Fibroblast of pulmonary artery (primary cell): ENCODE measurements around the gene PMEPA1.

Experiments
- DNase-seq: peaks from one replicate; pipeline ENCODE4 v3.0.0-alpha.2; 2010; ENCODE audit warnings: low read depth
- H3K4me3 ChIP-seq: replicated peaks from 2 replicates; pipeline ENCODE4 v1.5.1; 2011; ENCODE audit warnings: low read depth, mild to moderate bottlenecking, control low read depth, low read length, moderate library complexity
- CTCF ChIP-seq: IDR thresholded peaks from 2 replicates; pipeline ENCODE4 v1.5.1; 2011; ENCODE audit warnings: mild to moderate bottlenecking, control low read depth, low read length, inconsistent platforms; ENCODE audit errors: missing control alignments

The PMEPA1 gene

GRCh38 chr20:57614490-57615444 lies 95.0 kb downstream of the PMEPA1 start:
- no peak for TF ChIP-seq CTCF
- no peak for DNase-seq
- H3K4me3 ChIP-seq, result no peak overlapping the region

GRCh38 chr20:57613481-57613921 lies 96.3 kb downstream of the PMEPA1 start:
- TF ChIP-seq CTCF, result no peak
- H3K4me3 ChIP-seq, result no peak overlapping the region
- DNase-seq, result no peak

GRCh38 chr20:57612916-57613315 lies 96.9 kb downstream of the PMEPA1 start:
- TF ChIP-seq CTCF, result no peak
- no peak overlapping the region for H3K4me3 ChIP-seq
- no peak for DNase-seq

- TF ChIP-seq CTCF, result no peak
- no peak for DNase-seq
- H3K4me3 ChIP-seq, result no peak overlapping the region
These were observed 97.4 kb downstream of the PMEPA1 start for GRCh38 chr20:57612436-57612835.

GRCh38 chr20:57611586-57612311 lies 98.1 kb downstream of the PMEPA1 start:
- no peak for DNase-seq
- no peak for TF ChIP-seq CTCF
- no peak overlapping the region for H3K4me3 ChIP-seq

- no peak for TF ChIP-seq CTCF
- no peak for DNase-seq
- no peak overlapping the region for H3K4me3 ChIP-seq
These were observed 99.4 kb downstream of the PMEPA1 start for GRCh38 chr20:57610261-57610952.
